ENCODE data around the gene WNK2.

Gene WNK2

DNA sequence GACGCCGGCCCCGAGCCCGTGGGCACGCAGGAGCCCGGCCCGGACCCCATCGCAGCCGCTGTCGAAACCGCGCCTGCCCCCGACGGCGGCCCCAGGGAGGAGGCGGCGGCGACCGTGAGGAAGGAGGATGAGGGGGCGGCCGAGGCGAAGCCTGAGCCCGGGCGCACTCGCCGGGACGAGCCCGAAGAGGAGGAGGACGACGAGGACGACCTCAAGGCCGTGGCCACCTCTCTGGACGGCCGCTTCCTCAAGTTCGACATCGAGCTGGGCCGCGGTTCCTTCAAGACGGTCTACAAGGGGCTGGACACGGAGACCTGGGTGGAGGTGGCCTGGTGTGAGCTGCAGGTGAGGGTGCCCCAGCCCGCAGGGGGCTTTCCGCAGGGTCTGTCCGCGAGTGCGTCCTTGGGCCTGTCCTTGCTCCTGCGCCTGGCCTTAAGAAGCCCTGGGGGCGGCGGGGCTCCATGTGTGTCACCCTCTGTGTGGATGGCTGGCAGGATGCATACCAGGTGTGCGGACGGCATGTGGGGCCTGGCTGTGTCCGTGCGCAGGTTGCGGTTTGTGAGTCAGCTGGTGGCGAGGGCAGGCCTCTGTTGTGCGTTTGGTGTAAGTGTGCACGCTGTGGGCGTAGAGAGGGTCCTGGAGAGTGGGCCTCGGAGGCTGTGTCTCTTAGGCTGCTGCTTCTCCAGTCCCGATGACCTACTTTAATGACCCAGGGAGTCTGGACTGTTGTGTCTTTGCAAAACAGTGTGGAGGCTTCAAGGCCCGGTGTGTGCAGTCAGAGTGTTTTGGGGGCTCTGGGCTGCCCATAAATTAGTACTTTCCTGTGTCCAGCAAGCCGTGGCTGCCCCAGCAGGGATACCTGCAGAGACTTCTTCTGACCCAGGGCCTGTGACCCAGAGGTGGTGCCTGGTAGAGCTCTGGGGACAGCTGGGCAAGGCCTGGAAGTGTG, 1.6 kb downstream of the WNK2 start:
- DNase-seq (ENCODE audit: low read depth), result no peak

DNA sequence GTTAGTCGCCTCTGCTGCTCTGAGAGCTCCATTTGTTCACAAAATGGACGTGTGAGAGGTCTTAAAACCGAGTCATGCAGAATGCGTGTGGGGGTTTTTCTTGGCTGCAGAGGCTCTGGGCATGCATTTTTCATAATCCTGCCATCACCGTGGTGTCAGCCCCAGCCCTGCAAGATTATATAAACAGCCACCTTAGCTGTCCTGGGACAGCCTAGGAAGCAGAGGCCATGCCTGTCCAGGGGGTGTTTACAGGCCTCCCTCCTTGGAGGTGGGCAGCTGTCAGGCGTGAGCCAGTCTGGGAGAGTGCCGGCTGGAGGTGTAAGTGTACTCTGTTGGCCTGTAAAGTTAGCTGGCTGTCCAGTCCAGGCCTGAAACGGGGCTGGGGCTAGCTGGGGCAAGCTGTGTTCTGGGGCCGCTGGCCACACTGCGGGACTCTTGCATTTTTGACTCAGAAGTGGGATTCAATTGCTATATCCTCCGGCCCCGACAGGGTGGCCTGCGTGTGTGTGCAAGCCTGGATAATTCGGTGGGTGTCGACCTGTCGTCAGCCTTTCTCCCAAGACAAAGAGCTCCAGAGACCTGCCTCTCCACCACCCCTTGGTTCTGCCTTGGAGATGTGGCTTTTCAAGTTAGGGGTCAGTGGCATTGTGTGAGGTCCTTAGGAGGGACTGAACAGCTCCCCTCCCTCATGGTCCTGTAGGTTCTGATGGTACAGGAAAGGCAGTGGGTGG, 2.4 kb downstream of the WNK2 start:
- no peak for DNase-seq (ENCODE audit: low read depth)

DNA sequence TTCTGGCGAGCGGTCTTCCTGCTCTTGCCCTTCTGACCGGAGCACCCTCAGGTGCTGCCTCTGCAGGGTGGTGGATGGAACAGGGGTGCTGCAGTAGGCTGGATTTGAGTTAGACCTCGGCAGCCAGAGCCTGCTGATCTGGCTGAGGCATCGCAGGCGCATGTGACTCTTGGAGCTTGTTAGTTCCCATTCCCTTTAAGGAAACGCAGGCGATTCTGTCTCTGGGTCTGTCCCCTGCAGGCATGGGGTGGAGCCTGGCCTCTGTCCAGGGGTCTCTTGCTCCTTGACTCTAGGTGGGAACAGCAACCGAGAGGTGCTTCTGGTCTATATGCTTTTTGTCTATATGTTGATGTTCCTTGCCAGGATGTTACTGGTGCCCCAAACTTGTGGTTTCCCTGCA, 3.1 kb downstream of the WNK2 start:
- DNase-seq (ENCODE audit: low read depth), result no peak

DNA sequence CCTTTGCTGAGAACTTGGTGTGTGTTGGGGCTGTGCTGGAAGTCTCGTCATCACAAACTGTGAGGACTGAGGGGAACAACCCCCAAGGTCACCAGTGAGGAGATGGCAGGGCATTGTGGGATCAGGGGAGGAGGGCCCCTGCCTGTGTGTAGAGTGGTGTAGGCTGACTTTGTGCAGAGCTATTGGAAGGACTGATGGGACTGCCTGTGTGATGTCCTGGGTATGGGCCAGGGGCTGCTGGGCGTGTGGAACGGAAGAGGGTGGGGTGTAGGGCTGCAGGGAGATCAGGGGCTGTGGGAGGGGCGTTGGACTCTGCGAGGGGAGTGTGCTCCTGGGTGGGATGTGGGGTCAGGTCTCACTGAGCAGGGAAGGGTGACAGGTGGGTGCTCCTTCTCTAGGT, 3.6 kb downstream of the WNK2 start:
- DNase-seq (ENCODE audit: low read depth), result no peak

DNA sequence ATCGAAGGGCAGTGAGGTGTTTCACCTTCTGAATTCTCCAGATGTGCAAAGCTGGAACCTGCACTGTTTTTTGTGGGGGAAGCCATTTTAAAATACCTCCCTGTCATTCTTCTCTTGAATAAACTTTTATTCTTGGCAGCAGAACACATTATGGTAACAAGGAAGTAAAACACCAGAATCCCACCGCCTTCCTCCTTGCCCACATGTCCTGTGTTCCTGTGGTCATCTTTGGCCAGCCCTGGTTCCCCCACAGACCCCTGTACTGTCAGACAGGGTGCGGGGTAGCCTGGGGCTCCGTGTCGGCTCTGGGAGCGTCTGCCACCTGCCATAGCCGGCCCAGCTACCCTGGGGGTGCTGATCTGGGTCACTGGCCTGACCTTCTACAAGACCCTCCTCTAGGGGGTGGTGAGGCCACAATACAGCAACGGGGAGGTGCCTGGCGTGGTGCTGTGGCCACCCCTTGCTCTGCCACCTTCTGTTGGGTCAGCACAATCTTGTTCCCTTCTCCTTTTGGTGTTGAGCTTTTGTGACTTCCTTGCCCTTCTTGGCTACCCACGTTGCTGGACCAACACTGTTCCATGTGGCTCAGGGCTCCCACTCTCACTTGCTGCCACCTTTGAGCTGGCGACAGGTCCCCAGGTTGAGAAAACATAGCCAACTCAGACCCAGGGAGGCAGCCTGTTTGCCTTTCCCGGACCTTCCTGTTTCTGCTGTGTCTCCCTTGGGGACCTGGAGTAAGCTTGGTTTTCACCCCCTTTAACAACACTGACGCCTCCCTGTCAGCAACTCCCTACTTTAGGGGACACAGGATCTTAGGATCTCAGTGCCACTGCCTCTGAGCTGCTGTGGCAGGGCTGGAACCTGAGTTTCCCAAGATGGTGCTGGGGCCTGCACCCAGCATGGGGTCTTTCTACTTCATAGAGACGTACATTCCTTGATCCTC, 4.8 kb downstream of the WNK2 start:
- no peak for DNase-seq (ENCODE audit: low read depth)

DNA sequence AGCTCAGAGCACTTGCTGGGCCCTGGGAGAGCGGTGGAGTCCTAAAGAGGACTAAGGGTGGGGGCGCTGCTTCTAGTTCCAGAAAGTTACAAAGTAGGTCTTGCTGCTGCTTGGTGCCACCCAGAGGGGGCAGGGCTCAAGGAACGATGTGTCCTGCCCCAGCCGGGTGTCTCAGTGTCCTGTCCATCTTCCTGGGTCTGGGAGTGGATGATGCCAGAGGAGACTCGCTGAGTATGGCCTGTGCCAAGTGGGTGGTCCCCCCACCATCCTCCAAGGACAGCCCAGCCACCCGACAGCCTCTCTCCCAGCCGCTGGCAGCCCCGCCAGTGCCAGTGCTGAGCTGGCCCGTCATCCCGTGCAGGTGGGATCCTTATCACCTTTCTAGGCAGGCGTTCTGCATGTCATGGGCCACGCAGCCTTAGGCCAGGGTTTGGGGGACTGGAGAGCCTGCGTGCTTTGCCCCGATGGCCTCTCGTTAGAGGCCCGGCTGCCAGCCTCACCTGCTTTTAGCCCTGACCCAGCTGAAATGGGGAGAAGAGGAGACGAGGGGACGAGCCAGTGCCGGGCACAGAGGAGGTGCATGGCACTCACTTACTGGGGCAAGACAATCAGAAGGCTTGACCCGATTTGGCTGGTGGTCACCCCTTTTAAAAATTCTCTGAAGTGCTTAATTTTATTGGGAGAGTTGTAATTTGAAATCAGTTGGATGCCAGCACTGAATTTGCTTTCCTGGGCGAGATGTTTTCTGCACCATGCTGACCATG, 5.6 kb downstream of the WNK2 start:
- DNase-seq (ENCODE audit: low read depth), result no peak

DNA sequence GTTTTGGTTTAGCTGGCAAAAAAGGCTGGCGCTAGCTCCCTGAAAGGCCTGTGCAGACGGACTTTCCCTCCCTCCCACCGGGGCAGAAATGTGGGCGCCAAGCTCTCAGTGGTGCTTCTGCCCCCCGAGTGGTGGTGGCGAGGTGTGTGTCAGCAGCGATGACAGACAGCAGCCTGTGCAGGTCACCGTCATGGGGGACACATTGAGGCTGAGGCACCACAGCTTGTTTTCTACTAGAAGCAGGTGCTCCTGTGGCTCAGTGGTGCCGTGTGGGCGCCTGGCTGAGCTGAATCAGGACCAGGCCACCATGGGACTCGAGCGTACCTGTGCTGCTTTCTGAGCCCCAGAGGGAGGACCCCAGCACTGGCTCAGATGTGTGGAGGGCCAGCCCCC, 6.2 kb downstream of the WNK2 start:
- DNase-seq (ENCODE audit: low read depth), result no peak

DNA sequence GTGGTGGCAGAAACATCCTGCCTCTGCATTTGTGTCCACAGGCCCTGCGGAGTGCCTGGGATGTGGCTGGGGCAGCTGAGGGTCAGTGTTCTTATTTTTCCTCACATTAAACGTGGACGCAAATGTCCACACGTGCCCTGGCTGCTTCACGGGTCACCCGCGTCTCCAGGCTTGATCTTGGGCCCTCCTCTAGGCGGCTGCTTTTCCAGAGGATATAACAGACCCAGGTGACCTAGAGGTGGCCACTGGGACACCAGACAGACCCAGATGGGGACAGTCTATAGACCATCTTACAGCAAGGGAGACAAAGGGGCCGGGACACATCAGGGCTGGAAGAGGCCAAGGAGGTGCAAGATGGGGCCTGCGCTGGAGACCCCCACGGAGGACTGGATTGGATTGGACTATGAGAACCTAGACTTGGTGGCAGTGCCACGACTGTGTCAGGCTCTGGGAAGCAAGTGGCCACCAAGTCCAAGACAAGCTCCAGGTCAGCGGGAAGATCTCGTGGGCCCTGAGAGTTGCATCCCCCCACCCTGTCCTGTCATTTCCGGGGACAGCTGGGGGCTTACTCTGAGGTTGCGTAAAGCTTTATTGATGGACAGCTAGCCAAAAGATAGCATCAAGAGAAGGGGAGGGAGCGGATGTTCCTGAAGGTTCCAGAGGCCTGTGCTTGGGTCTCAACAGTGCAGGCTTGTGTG, 6.9 kb downstream of the WNK2 start:
- DNase-seq (ENCODE audit: low read depth), result no peak

DNA sequence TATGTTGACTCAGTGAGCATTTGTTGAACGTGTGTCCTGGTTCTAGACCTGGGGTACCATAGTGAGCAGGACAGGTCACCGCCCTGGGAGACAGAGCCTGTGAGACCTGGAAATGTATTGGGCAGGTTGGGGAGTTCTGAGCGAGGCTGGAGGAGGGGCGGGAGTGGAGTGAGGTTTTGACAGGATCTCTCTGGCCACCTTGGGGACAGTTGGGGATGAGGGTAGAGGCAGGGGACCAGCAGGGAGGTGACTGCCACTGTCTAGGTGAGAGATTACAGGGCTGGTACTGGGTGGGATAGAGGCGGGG, 7.4 kb downstream of the WNK2 start:
- no peak for DNase-seq (ENCODE audit: low read depth)

DNA sequence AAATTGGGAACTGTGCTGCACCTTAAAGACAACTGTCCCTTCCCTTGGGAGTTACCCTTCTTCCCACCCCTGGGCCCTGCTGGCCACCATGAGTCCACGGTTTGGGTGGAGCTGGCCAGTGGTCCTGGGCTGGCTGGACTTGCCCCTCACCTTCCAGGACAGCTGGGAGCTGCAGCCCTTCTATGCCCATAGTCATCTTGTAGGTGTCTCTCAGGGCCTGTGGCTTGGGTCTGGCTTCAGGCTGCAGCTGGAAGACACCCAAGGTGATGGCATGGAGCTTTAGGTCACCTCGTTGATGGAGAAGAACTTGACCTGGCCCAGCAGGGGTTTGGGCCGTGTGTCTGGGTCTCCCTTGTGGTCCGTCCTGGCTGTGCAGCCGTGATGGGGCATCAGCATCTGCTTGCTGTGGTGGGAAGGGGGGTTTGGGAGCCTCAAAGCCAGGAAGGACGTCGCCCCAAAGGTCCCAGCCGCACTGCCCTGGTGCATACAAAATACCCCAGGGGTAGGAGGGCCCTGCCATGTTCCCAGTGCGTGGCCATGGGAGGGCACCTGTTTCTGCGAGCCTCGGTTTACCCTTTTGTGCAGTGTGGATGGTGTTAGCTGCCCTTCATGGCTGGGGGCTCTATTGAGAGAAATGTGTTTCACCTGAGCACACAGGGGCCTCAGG, 8.9 kb downstream of the WNK2 start:
- DNase-seq (ENCODE audit: low read depth), result no peak

DNA sequence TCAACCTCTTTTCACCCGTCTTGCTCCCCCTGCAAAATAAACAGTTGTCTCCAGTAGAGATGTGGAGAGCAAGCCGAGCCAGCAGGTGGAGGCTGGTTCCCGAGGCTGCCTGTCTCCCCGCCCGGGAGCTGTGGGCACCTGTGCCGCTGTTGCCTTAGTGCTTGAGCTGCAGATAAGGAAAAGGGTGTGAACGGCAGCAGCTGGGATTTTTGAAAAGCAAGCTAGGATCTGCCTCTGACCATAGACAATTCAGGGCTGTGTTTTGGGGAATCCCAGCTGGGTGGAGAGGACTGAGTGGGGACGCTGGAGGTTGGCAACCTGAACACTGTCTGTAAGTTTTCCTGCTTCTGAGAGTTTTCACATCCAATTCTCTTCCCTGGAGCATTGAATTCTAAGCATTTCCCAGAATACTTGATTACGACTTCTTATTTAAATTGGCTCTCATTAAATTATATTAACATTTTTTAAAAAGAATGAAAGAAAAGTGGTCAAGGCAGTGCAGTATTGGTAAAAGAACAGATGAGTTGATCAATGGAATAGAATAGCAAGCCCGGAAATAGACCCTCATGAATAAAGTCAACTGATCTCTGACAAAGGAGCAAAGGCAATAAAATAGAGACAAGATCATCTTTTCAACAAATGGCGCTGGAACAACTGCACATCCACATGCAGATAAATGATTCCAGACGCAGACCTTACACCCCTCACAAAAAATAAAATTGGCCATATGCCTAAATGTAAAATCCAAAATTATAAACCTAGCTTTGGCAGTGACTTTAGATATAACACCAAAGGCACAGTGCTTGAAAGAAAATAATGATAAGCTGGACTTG, 9.7 kb downstream of the WNK2 start:
- no peak for DNase-seq (ENCODE audit: low read depth)

DNA sequence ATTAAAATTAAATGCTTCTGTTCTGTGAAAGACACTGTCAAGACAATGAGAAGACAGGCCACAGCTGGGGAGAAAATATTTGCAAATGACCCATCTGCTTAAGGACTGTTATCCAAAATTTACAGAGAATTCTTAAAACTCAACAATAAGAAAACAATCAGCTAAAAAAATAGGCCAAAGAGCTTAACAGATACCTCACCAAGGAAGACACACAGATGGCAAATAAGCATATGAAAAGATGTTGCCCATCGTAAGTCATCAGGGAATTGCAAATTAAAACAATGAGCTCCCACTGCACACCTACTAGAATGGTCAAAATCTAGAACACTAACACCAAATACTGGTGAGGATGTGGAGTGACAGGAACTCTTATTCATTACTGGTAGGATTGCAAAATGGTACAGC, 10.3 kb downstream of the WNK2 start:
- DNase-seq (ENCODE audit: low read depth), result no peak

DNA sequence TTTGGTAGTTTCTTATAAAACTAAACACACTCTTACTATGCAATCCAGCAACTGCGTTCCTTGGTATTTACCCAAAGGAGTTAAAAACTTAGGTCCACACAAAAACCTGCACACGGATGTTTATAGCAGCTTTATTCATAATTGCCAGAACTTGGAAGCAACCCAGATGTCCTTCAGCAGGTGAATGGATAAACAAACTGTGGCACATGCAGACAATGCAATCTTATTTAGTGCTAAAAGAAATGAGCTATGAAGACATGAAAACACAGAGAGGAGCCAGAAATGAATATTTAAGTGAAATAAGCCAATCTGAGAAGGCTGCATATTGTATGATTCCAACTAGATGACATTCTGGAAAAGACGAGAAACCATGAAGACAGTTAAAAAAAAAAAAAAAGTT, 10.7 kb downstream of the WNK2 start:
- DNase-seq (ENCODE audit: low read depth), result no peak

DNA sequence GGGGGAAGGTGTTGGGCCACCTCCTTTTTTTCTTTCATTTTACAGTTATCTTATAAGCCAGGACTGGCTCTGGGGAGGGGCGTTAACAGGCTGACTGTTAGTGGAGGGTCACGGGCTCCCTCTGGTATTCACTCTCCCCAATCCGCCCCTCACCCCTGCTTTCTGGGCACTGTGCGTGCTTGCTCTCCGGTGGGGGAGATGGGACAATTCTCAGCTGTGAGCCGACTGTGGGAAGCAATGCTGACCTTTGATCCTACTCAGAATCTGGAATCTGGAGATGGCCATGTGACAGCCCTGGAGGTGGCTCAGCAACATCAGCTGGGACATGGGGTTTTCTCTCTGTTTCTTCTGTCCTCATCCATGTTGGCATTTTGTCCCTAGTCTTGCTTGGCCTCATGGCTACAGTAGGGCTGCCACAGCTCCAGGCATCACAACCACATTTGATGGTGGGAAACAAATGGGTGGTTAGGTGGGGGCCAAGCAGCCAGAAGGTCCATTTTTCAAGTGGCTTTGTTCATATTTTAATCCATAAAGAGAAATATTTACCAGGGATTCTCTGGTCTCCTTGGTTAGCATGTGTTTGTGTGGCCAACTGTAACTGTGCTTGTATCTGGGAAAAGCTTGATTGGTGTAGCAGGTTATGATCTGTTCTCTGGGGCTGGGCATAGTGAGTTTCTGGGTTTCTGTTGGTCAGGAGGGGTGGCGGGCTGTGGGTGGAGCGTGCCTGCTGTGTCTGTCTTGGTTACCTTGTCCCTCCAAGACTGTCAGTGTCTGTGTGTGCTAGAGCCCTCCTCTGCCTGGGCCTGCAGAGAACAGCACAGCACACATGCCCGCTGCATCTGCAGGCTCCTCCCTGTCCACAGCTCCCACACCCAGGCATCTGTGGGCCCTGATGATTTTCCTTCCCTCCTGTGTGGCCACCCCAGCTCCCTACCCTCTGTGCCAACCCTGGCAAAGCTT, 12.4 kb downstream of the WNK2 start:
- DNase-seq (ENCODE audit: low read depth), result no peak

DNA sequence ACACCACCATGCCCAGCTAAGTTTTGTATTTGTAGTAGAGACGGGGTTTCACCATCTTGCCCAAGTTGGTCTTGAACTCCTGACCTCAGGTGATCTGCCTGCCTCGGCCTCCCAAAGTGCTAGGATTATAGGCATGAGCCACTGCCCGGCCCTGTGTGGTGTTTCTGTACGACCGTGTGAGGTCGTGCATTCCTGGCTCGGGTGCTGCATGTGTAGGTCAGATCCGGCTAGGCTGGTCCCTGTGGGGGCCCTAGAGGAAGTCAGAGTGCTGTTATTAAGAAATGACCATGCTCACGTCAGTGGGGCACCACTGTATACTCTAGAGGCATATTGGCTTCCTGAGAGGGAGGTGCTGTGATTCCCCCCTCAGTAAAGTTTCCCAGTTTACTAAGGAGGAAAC, 13.7 kb downstream of the WNK2 start:
- DNase-seq (ENCODE audit: low read depth), result no peak

DNA sequence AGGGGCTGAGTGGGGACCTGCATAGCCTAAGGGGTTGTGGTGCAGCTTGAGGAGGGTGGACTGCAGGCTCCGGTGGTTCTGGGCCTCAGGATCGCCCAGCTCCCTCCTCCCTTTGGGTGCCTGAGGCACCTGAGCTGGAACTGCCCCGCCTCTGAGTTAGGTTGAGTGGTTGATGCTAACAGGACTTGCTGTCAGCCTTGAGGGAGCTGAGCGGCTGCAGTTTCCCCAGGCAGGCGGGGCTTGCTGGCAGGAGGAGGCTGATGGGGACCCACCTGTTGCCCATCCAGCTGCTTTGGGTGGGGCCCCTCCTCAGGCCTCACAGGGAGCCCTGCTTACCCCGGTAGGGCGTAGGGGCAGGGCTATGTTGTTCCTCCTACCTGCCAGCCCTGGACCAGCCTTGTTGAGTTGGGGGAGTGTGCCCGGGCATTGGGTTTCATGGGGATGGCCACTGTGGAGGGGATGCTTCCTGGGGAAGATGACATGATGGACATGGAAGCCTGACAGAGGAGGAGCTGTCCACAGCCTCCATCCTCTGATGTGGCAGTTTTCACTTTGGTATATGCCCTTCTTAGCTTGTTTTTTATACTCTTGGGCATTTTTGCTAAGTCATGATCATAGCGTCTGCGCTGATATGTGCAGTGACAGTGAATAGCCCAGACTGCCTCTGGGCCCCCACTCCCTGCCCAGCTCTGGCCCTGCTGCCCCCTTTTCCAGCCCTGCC, 14.3 kb downstream of the WNK2 start:
- DNase-seq (ENCODE audit: low read depth), result no peak

DNA sequence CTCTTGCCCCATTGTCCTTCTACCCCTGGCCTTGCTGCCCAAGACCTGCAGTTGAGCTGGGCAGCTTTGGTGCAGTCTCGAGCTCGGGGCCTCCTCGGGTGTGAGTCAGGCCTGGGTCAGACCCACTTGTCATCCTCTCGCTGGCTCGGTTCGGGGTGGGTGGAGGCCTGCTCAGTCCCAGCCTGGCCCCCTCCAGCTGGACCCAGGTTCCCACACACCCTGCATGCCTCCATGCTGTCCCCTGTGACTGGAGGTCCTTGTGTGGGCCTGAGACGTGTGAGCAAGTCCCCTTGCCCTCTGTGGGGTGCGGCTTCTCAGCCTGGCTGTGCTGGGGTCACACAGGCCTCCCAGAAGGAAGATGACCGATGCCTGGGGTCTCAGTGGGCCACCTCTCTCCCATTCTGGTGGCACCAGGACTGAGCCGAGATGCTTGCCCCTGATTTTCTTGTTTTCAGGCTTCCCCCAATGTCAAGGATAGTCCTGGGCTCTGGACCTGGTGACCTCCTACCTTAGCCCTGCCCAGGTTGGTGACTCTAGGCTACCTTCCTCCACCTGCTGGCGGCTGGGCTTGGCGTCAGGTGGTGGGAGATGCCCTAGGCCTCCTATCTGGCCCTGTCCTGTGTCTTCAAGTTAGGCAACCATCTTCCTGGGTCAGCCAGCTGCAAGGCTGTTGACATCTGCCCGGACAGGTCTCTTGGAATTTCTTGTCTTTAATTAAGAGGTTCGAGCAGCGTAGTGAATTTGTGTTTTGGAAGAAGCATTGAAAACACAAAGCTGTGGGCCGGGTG, 15.1 kb downstream of the WNK2 start:
- no peak for DNase-seq (ENCODE audit: low read depth)

Data from GM04504 (cell line).